GM18499 (cell line): Measurements from ENCODE around the gene ATP2B2.

Source experiments
- ATAC-seq: cut with Tn5 transposase; IDR thresholded peaks from one replicate; pipeline ENCODE4 v1.9.1; 2021; ENCODE audit warnings: moderate number of reproducible peaks; ENCODE audit not compliant: insufficient read depth, unreplicated experiment

The ATP2B2 gene

GRCh38 chr3:10497439-10497838 lies 7.9 kb downstream of the ATP2B2 start:
- ATAC-seq, result no peak

- ATAC-seq, result no peak
These were observed 9.1 kb downstream of the ATP2B2 start for GRCh38 chr3:10496121-10496863.

GRCh38 chr3:10495614-10496013 lies 9.8 kb downstream of the ATP2B2 start:
- ATAC-seq, result no peak

GRCh38 chr3:10495003-10495402 lies 10.4 kb downstream of the ATP2B2 start:
- no peak for ATAC-seq

- no peak for ATAC-seq
These were observed 11.2 kb downstream of the ATP2B2 start for GRCh38 chr3:10494180-10494579.

GRCh38 chr3:10493202-10493589 lies 12.2 kb downstream of the ATP2B2 start:
- no peak for ATAC-seq

GRCh38 chr3:10492364-10493201 lies 12.8 kb downstream of the ATP2B2 start:
- no peak for ATAC-seq

- no peak for ATAC-seq
These were observed 15.5 kb downstream of the ATP2B2 start for GRCh38 chr3:10489746-10490483.

GRCh38 chr3:10487988-10488633 lies 17.3 kb downstream of the ATP2B2 start:
- ATAC-seq, result no peak

- no peak for ATAC-seq
These were observed 19.6 kb downstream of the ATP2B2 start for GRCh38 chr3:10485806-10486205.

- ATAC-seq, result no peak
These were observed 20.0 kb downstream of the ATP2B2 start for GRCh38 chr3:10485380-10485779.

GRCh38 chr3:10484709-10485108 lies 20.7 kb downstream of the ATP2B2 start:
- no peak for ATAC-seq

GRCh38 chr3:10483686-10484345 lies 21.6 kb downstream of the ATP2B2 start:
- no peak for ATAC-seq

- no peak for ATAC-seq
These were observed 22.1 kb downstream of the ATP2B2 start for GRCh38 chr3:10483364-10483675.

- ATAC-seq, result no peak
These were observed 22.6 kb downstream of the ATP2B2 start for GRCh38 chr3:10482631-10483363.

GRCh38 chr3:10480871-10481378 lies 24.5 kb downstream of the ATP2B2 start:
- ATAC-seq, result no peak

GRCh38 chr3:10479311-10479710 lies 26.1 kb downstream of the ATP2B2 start:
- ATAC-seq, result no peak

- no peak for ATAC-seq
These were observed 29.4 kb downstream of the ATP2B2 start for GRCh38 chr3:10475983-10476382.

- no peak for ATAC-seq
These were observed 30.5 kb downstream of the ATP2B2 start for GRCh38 chr3:10474847-10475246.
